WTC11 (cell line): Measurements from ENCODE around the gene RAB17. TPM values are rescaled to one million over a fixed set of nuclear protein-coding genes. Genes with fewer than 3 reads are reported as not detected.

Experiments
- ATAC-seq: fragments of 200-7000 bp; cut with Tn5 transposase; 2 replicates; pipeline ENCODE4 v1.10.0; 2021; ENCODE audit warnings: mild to moderate bottlenecking, moderate library complexity
- CTCF ChIA-PET: fragments of 300-600 bp; sonication (Branson Sonifier 250); formaldehyde crosslinking; loops from one replicate; lab custom pipeline; 2021; ENCODE audit warnings: antibody characterized with exemption; lab: Charles Lee
- POLR2A ChIA-PET: fragments of 350-600 bp; sonication (Branson Sonifier 250); formaldehyde crosslinking; loops from one replicate; lab custom pipeline; 2021; ENCODE audit warnings: antibody characterized with exemption; lab: Charles Lee
- DNase-seq: peaks from one replicate; pipeline ENCODE4 v3.0.0; 2021; ENCODE audit warnings: low spot score
- H3K27ac Mint-ChIP-seq: 2 replicates; pipeline ENCODE4 v1.8.0; 2021; ENCODE audit warnings: mixed read lengths
- H3K27me3 Mint-ChIP-seq: 2 replicates; pipeline ENCODE4 v1.8.0; 2021; ENCODE audit warnings: low read depth, mild to moderate bottlenecking, moderate library complexity, mixed read lengths
- H3K36me3 Mint-ChIP-seq: 2 replicates; pipeline ENCODE4 v1.8.0; 2021; ENCODE audit warnings: mixed read lengths
- H3K4me1 Mint-ChIP-seq: 2 replicates; pipeline ENCODE4 v1.8.0; 2022; ENCODE audit warnings: mixed read lengths
- H3K4me3 Mint-ChIP-seq: 2 replicates; pipeline ENCODE4 v1.8.0; 2021; ENCODE audit warnings: mild to moderate bottlenecking, moderate library complexity, mixed read lengths
- H3K9me3 Mint-ChIP-seq: 2 replicates; pipeline ENCODE4 v1.8.0; 2021; ENCODE audit warnings: mixed read lengths
- FOXP1 ChIP-seq: sonication (generic); formaldehyde crosslinking; IDR thresholded peaks from 2 replicates; pipeline ENCODE4 v1.8.0; 2022; ENCODE audit warnings: missing genetic modification reagents, mild to moderate bottlenecking, moderate library complexity, borderline replicate concordance
- MXD4 ChIP-seq: fragments of 250-450 bp; sonication (Bioruptor Pico); IDR thresholded peaks from 2 replicates; pipeline ENCODE4 v1.8.0; 2021; ENCODE audit warnings: mild to moderate bottlenecking, moderate library complexity, borderline replicate concordance
- MYBL2 ChIP-seq: sonication (generic); formaldehyde crosslinking; IDR thresholded peaks from 2 replicates; pipeline ENCODE4 v1.8.1; 2023; ENCODE audit warnings: mild to moderate bottlenecking, moderate library complexity, missing genetic modification reagents
- NFATC4 ChIP-seq: fragments of 250-450 bp; sonication (Bioruptor Pico); IDR thresholded peaks from 2 replicates; pipeline ENCODE4 v1.9.0; 2021; ENCODE audit warnings: mild to moderate bottlenecking
- RORB ChIP-seq: fragments of 250-450 bp; sonication (Bioruptor Pico); IDR thresholded peaks from 2 replicates; pipeline ENCODE4 v1.9.0; 2021; ENCODE audit warnings: mild to moderate bottlenecking
- SP1 ChIP-seq: sonication (generic); formaldehyde crosslinking; conservative IDR thresholded peaks from 2 replicates; pipeline ENCODE4 v1.8.1; 2022; ENCODE audit warnings: missing genetic modification reagents
- ZNF219 ChIP-seq: sonication (generic); formaldehyde crosslinking; IDR thresholded peaks from 2 replicates; pipeline ENCODE4 v1.8.0; 2023; ENCODE audit warnings: missing genetic modification reagents, mild to moderate bottlenecking, borderline replicate concordance
- ZNF232 ChIP-seq: sonication (generic); formaldehyde crosslinking; IDR thresholded peaks from 2 replicates; pipeline ENCODE4 v1.8.0; 2022; ENCODE audit warnings: mild to moderate bottlenecking, missing genetic modification reagents
- ZNF423 ChIP-seq: fragments of 250-450 bp; sonication (Bioruptor Pico); IDR thresholded peaks from 2 replicates; pipeline ENCODE4 v2.1.2; 2022; ENCODE audit warnings: mild to moderate bottlenecking, moderate library complexity
- total RNA-seq: library from RNA; stranded (reverse); gene quantifications from 3 replicates; pipeline ENCODE4 v1.2.3, GENCODE V29; 2021
- TF ChIP-seq, protein P1 (sequence below): sonication (generic); formaldehyde crosslinking; IDR thresholded peaks from 2 replicates; pipeline ENCODE4 v1.8.1; 2022; ENCODE audit warnings: low read depth, missing genetic modification reagents, borderline replicate concordance
- TF ChIP-seq, protein P2 (sequence below): sonication (generic); formaldehyde crosslinking; IDR thresholded peaks from 2 replicates; pipeline ENCODE4 v1.8.1; 2022; ENCODE audit warnings: mild to moderate bottlenecking, missing genetic modification reagents, moderate library complexity, borderline replicate concordance
- TF ChIP-seq, protein P3 (sequence below): fragments of 250-450 bp; sonication (Bioruptor Pico); IDR thresholded peaks from 2 replicates; pipeline ENCODE4 v1.9.0; 2021; ENCODE audit warnings: mild to moderate bottlenecking
- TF ChIP-seq, protein P4 (sequence below): fragments of 250-450 bp; sonication (Bioruptor Pico); IDR thresholded peaks from 2 replicates; pipeline ENCODE4 v1.8.0; 2021; ENCODE audit warnings: mild to moderate bottlenecking
- TF ChIP-seq, protein P5 (sequence below): sonication (generic); formaldehyde crosslinking; IDR thresholded peaks from 2 replicates; pipeline ENCODE4 v1.8.0; 2022; ENCODE audit warnings: mild to moderate bottlenecking, missing genetic modification reagents
- TF ChIP-seq, protein P6 (sequence below): sonication (generic); formaldehyde crosslinking; IDR thresholded peaks from 2 replicates; pipeline ENCODE4 v1.8.0; 2023; ENCODE audit warnings: mild to moderate bottlenecking, missing genetic modification reagents

The RAB17 gene
- total RNA-seq, 1 experiment from 2014 or later, result 140 TPM

DNA sequence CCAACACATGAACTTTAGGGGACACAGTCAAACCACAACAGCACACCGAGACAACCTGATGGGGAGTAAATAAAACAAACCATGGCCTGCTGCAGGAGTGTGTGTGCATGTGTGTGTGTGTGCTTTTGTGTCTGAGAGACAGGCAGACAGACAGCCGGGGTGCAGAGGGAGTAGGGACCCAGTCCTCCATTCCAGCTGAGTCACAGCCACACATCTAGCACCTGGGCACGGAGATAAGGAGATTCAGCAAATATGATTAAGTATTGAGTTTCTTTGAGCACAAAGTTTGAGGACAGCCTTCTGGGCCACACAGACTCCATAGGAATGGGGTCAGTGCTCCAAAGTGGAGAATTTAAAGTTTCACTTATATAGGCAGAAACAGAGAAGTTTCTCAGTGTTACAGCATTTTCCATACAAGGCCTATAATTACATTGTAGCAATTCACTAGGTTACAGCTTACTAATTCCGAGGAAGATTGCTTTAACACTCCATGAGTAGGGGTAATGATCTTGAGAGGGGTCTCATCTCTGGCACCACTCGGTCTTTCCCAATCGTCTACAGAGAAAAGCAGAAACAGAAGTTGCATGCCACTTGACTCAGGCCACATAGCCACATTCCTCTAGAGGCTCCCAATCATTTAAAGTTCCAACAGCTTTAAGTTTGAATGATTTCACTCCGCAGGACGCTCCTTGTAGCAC, 55.0 kb downstream of the RAB17 start:
- H3K4me1 Mint-ChIP-seq, result peaks cover 20% of the 10 kb centered on the region
- TF ChIP-seq, protein P1, sequence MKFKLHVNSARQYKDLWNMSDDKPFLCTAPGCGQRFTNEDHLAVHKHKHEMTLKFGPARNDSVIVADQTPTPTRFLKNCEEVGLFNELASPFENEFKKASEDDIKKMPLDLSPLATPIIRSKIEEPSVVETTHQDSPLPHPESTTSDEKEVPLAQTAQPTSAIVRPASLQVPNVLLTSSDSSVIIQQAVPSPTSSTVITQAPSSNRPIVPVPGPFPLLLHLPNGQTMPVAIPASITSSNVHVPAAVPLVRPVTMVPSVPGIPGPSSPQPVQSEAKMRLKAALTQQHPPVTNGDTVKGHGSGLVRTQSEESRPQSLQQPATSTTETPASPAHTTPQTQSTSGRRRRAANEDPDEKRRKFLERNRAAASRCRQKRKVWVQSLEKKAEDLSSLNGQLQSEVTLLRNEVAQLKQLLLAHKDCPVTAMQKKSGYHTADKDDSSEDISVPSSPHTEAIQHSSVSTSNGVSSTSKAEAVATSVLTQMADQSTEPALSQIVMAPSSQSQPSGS (CRISPR knock-in tag), result no peak
- TF ChIP-seq NFATC4 (CRISPR knock-in tag) (no peak), SP1 (CRISPR knock-in tag) (no peak), ZNF423 (CRISPR knock-in tag) (no peak), FOXP1 (CRISPR knock-in tag) (no peak), ZNF219 (no peak), ZNF232 (CRISPR knock-in tag) (no peak)
- TF ChIP-seq, protein P2, sequence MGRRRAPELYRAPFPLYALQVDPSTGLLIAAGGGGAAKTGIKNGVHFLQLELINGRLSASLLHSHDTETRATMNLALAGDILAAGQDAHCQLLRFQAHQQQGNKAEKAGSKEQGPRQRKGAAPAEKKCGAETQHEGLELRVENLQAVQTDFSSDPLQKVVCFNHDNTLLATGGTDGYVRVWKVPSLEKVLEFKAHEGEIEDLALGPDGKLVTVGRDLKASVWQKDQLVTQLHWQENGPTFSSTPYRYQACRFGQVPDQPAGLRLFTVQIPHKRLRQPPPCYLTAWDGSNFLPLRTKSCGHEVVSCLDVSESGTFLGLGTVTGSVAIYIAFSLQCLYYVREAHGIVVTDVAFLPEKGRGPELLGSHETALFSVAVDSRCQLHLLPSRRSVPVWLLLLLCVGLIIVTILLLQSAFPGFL (CRISPR knock-in tag), result no peak
- TF ChIP-seq, protein P3, sequence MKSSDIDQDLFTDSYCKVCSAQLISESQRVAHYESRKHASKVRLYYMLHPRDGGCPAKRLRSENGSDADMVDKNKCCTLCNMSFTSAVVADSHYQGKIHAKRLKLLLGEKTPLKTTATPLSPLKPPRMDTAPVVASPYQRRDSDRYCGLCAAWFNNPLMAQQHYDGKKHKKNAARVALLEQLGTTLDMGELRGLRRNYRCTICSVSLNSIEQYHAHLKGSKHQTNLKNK (CRISPR knock-in tag), result no peak
- TF ChIP-seq, protein P4, sequence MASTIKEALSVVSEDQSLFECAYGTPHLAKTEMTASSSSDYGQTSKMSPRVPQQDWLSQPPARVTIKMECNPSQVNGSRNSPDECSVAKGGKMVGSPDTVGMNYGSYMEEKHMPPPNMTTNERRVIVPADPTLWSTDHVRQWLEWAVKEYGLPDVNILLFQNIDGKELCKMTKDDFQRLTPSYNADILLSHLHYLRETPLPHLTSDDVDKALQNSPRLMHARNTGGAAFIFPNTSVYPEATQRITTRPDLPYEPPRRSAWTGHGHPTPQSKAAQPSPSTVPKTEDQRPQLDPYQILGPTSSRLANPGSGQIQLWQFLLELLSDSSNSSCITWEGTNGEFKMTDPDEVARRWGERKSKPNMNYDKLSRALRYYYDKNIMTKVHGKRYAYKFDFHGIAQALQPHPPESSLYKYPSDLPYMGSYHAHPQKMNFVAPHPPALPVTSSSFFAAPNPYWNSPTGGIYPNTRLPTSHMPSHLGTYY (CRISPR knock-in tag), result no peak
- TF ChIP-seq, protein P5, sequence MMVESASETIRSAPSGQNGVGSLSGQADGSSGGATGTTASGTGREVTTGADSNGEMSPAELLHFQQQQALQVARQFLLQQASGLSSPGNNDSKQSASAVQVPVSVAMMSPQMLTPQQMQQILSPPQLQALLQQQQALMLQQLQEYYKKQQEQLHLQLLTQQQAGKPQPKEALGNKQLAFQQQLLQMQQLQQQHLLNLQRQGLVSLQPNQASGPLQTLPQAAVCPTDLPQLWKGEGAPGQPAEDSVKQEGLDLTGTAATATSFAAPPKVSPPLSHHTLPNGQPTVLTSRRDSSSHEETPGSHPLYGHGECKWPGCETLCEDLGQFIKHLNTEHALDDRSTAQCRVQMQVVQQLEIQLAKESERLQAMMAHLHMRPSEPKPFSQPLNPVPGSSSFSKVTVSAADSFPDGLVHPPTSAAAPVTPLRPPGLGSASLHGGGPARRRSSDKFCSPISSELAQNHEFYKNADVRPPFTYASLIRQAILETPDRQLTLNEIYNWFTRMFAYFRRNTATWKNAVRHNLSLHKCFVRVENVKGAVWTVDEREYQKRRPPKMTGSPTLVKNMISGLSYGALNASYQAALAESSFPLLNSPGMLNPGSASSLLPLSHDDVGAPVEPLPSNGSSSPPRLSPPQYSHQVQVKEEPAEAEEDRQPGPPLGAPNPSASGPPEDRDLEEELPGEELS (CRISPR knock-in tag), result no peak
- TF ChIP-seq, protein P6, sequence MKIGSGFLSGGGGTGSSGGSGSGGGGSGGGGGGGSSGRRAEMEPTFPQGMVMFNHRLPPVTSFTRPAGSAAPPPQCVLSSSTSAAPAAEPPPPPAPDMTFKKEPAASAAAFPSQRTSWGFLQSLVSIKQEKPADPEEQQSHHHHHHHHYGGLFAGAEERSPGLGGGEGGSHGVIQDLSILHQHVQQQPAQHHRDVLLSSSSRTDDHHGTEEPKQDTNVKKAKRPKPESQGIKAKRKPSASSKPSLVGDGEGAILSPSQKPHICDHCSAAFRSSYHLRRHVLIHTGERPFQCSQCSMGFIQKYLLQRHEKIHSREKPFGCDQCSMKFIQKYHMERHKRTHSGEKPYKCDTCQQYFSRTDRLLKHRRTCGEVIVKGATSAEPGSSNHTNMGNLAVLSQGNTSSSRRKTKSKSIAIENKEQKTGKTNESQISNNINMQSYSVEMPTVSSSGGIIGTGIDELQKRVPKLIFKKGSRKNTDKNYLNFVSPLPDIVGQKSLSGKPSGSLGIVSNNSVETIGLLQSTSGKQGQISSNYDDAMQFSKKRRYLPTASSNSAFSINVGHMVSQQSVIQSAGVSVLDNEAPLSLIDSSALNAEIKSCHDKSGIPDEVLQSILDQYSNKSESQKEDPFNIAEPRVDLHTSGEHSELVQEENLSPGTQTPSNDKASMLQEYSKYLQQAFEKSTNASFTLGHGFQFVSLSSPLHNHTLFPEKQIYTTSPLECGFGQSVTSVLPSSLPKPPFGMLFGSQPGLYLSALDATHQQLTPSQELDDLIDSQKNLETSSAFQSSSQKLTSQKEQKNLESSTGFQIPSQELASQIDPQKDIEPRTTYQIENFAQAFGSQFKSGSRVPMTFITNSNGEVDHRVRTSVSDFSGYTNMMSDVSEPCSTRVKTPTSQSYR, result no peak
- TF ChIP-seq, all 79 proteins: peak for 0
- ATAC-seq, result no peak
- Mint-ChIP-seq H3K27ac (no peak overlapping the region), H3K9me3 (no peaks in the 10 kb centered on the region), H3K4me3 (no peak overlapping the region), H3K27me3 (peaks cover 3% of the 10 kb centered on the region), H3K36me3 (no peaks in the 10 kb centered on the region)
- no peak for DNase-seq
- ChIA-PET POLR2A (no interaction called here), CTCF (interaction anchor here (2.0 kb wide), 1 partner anchor 36 kb away, joined by 6 read pairs; no protein-coding TSS in a partner anchor)

DNA sequence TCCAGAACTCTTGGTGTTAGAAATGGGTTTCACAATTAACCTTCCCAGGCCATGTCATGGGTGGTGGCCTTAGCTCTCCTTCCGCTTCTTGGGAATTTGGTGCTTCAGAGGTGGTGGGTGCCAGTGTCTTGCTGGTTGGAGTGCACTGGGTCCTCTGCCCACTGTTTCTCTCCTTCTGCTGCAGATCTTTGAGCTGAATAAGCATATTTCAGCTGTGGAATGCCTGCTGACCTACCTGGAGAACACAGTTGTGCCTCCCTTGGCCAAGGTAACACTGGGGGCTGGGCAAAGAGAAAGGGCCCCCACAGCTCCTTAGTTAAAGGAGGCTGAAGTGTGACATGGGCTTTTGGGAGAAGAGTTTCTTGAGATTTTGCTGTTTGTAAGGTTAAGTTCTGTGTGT, 56.2 kb downstream of the RAB17 start:
- ChIA-PET CTCF (interaction anchor here (1.2 to 1.5 kb wide), 2 partner anchors 37 to 113 kb away, joined by 5 read pairs; no protein-coding TSS in a partner anchor), POLR2A (no interaction called here)
- ATAC-seq (no peak), DNase-seq (no peak)
- no peak for TF ChIP-seq MYBL2 (CRISPR knock-in tag)
- no peak for TF ChIP-seq RORB (CRISPR knock-in tag)
- no peak for TF ChIP-seq MXD4
- no peaks in the 10 kb centered on the region for H3K36me3 Mint-ChIP-seq
- no peaks in the 10 kb centered on the region for H3K9me3 Mint-ChIP-seq
- no peak overlapping the region for H3K27ac Mint-ChIP-seq
- H3K4me3 Mint-ChIP-seq, result no peak overlapping the region
- H3K27me3 Mint-ChIP-seq, result peaks cover 6% of the 10 kb centered on the region
- H3K4me1 Mint-ChIP-seq, result peaks cover 20% of the 10 kb centered on the region
